ES-I3 (cell line): ENCODE results near the gene CTSC.
"Not testable (repeated sequence)": the region's sequence is repeated elsewhere in the genome, so short reads cannot be mapped to it uniquely, and the experiment has no call there.

Source experiments
- H3K36me3 ChIP-seq: 2 replicates; pipeline ENCODE4 v1.6.1; 2013; ENCODE audit warnings: mild to moderate bottlenecking, low read length, control low read depth, moderate library complexity; ENCODE audit not compliant: insufficient read depth
- H3K4me1 ChIP-seq: 2 replicates; pipeline ENCODE4 v1.6.1; 2013; ENCODE audit warnings: mild to moderate bottlenecking, control low read depth, low read length; ENCODE audit not compliant: insufficient read depth
- H3K9ac ChIP-seq: 2 replicates; pipeline ENCODE4 v1.6.1; 2013; ENCODE audit warnings: low read depth, mild to moderate bottlenecking, low read length, moderate library complexity
- H3K9me3 ChIP-seq: 2 replicates; pipeline ENCODE4 v1.6.1; 2013; ENCODE audit warnings: mild to moderate bottlenecking, low read length, moderate library complexity; ENCODE audit not compliant: control insufficient read depth, insufficient read depth

Gene CTSC

GRCh38 chr11:88340366-88340935 is 2.9 kb upstream of the CTSC start:
- Histone ChIP-seq H3K9me3 (no peaks in the 10 kb centered on the region), H3K4me1 (peaks cover under 1% of the 10 kb centered on the region; the same call in 1 of the 2 replicates), H3K36me3 (peaks cover 4% of the 10 kb centered on the region; the same call in 1 of the 2 replicates), H3K9ac (no peak overlapping the region)

- no peaks in the 10 kb centered on the region for H3K9me3 ChIP-seq
- peaks cover 21% of the 10 kb centered on the region for H3K36me3 ChIP-seq
- H3K4me1 ChIP-seq: peaks cover 15% of the 10 kb centered on the region
- peak overlapping the region; percentile 99 for H3K9ac ChIP-seq
Observed at GRCh38 chr11:88337987-88338668, 592 bp upstream of the CTSC start.

GRCh38 chr11:88335284-88335683 is 2.3 kb downstream of the CTSC start:
- Histone ChIP-seq H3K36me3 (peaks cover 37% of the 10 kb centered on the region), H3K9ac (peak overlapping the region; percentile 49; the same call in 1 of the 2 replicates), H3K4me1 (peaks cover 25% of the 10 kb centered on the region), H3K9me3 (no peaks in the 10 kb centered on the region)

- no peaks in the 10 kb centered on the region for H3K9me3 ChIP-seq
- peaks cover 39% of the 10 kb centered on the region for H3K36me3 ChIP-seq
- peaks cover 25% of the 10 kb centered on the region for H3K4me1 ChIP-seq
- H3K9ac ChIP-seq: no peak overlapping the region
Observed at GRCh38 chr11:88333862-88334261, 3.7 kb downstream of the CTSC start.

GRCh38 chr11:88332851-88333250 is 4.7 kb downstream of the CTSC start:
- Histone ChIP-seq H3K9ac (no peak overlapping the region), H3K36me3 (peaks cover 41% of the 10 kb centered on the region), H3K9me3 (no peaks in the 10 kb centered on the region), H3K4me1 (peaks cover 25% of the 10 kb centered on the region)

- Histone ChIP-seq H3K36me3 (peaks cover 41% of the 10 kb centered on the region), H3K9me3 (no peaks in the 10 kb centered on the region), H3K4me1 (peaks cover 40% of the 10 kb centered on the region), H3K9ac (no peak overlapping the region)
Observed at GRCh38 chr11:88330826-88331428, 6.6 kb downstream of the CTSC start.

GRCh38 chr11:88329563-88330250 is 7.8 kb downstream of the CTSC start:
- Histone ChIP-seq H3K9me3 (no peaks in the 10 kb centered on the region), H3K4me1 (peaks cover 37% of the 10 kb centered on the region), H3K36me3 (peaks cover 33% of the 10 kb centered on the region), H3K9ac (no peak overlapping the region)

- H3K9me3 ChIP-seq: no peaks in the 10 kb centered on the region
- H3K9ac ChIP-seq: no peak overlapping the region
- peaks cover 30% of the 10 kb centered on the region for H3K4me1 ChIP-seq
- H3K36me3 ChIP-seq: peaks cover 21% of the 10 kb centered on the region
Observed at GRCh38 chr11:88327462-88328143, 9.9 kb downstream of the CTSC start.

- H3K4me1 ChIP-seq: peaks cover 29% of the 10 kb centered on the region
- no peaks in the 10 kb centered on the region for H3K9me3 ChIP-seq
- peaks cover 19% of the 10 kb centered on the region for H3K36me3 ChIP-seq
- H3K9ac ChIP-seq: no peak overlapping the region
Observed at GRCh38 chr11:88327061-88327460, 10.5 kb downstream of the CTSC start.

GRCh38 chr11:88326099-88326498 is 11.4 kb downstream of the CTSC start:
- no peaks in the 10 kb centered on the region for H3K9me3 ChIP-seq
- no peak overlapping the region for H3K9ac ChIP-seq
- peaks cover 10% of the 10 kb centered on the region for H3K36me3 ChIP-seq
- H3K4me1 ChIP-seq: peaks cover 23% of the 10 kb centered on the region

- peaks cover 7% of the 10 kb centered on the region for H3K36me3 ChIP-seq
- H3K9me3 ChIP-seq: no peaks in the 10 kb centered on the region
- H3K4me1 ChIP-seq: peaks cover 26% of the 10 kb centered on the region
- H3K9ac ChIP-seq: no peak overlapping the region
Observed at GRCh38 chr11:88324562-88325345, 12.8 kb downstream of the CTSC start.

- H3K9me3 ChIP-seq, H3K36me3 ChIP-seq, H3K9ac ChIP-seq: not testable (repeated sequence)
- H3K4me1 ChIP-seq: peaks cover 31% of the 10 kb centered on the region
Observed at GRCh38 chr11:88322881-88323280, 14.7 kb downstream of the CTSC start.

- H3K9ac ChIP-seq, H3K36me3 ChIP-seq: not testable (repeated sequence)
- H3K4me1 ChIP-seq: peaks cover 19% of the 10 kb centered on the region
Observed at GRCh38 chr11:88321412-88321811, 16.1 kb downstream of the CTSC start.

More at GRCh38 chr11:88321412-88321811, 16.1 kb downstream of the CTSC start:
- not testable (repeated sequence) for H3K9me3 ChIP-seq
